Cerebellar cortex (tissue), 1 donor: ENCODE results near the gene ZAR1L.

Source experiments
- DNase-seq: peaks from one replicate; pipeline ENCODE4 v3.0.0-alpha.2; 2015; ENCODE audit warnings: low spot score

ZAR1L gene

GRCh38 chr13:32254916-32255723 lies 60.0 kb downstream of the ZAR1L start:
- DNase-seq: no peak

- DNase-seq: no peak
Observed at GRCh38 chr13:32254416-32254815, 60.7 kb downstream of the ZAR1L start.

- DNase-seq: no peak
Observed at GRCh38 chr13:32253911-32254399, 61.2 kb downstream of the ZAR1L start.
